ENCODE measurements around the gene CBX1. TPM values are rescaled to one million over a fixed set of nuclear protein-coding genes. Genes with fewer than 3 reads are reported as not detected.

The CBX1 gene
- total and polyA plus RNA-seq, 2 of the 13 experiments (the other 11 are each of a cell fraction or from before 2014, with no cell fraction given): 17.8 to 108 TPM

DNA sequence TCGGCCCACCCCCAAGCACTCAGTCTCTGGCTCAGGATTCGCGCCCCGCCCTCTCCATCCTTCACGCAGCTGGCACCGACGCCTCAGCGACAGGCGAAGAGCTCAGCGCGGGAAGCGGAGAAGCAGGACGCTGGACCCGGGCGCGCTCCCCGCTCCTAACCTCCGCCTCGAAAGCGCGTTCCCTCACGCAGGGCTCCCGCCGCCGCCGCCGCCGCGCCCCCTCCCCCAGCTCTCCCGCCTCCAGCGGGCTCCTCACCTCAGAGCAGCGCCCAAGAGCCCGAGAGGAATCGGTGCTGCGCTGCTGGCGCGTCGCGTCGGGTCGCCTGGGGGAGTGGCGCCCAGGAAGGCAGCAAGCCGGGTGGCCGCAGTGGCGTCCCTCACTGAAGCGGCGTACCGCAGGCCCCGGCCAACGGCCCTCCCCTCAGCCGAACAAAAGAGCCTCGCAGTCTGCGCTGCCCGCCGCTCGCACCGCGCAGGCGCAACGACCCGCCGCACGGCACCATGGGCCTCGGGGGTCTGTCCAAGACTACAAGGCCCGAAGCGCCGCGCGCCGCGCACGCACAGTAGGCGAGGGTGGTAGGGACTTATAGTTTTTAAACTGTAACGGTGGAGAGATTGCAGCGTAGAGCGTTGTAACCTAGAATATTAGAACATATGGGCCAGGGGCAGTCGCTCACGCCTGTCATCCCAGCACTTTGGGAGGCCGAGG lies at the start of gene CBX1 (continued):
- TF ChIP-seq, protein P1, sequence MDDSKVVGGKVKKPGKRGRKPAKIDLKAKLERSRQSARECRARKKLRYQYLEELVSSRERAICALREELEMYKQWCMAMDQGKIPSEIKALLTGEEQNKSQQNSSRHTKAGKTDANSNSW (CRISPR knock-in tag; IDR thresholded peaks at IDR 0.05; ENCODE audit: borderline replicate concordance): no peak; the same call in 1 of the 2 replicates
- no peak; the same call in 1 of the 2 replicates for TF ChIP-seq ZNF737 (CRISPR knock-in tag; IDR thresholded peaks at IDR 0.05; ENCODE audit: borderline replicate concordance)
- peak; percentile 64; the same call in 1 of the 2 replicates for TF ChIP-seq SIX4 (CRISPR knock-in tag; IDR thresholded peaks at IDR 0.05)
- TF ChIP-seq KDM3A (CRISPR knock-in tag; IDR thresholded peaks at IDR 0.05; ENCODE audit: low read depth): peak; percentile 92
- TF ChIP-seq MIXL1 (CRISPR knock-in tag; IDR thresholded peaks at IDR 0.05): peak; percentile 44; the same call in 1 of the 2 replicates
- TF ChIP-seq NAIF1 (CRISPR knock-in tag; IDR thresholded peaks at IDR 0.05; ENCODE audit: borderline replicate concordance): peak; percentile 95; the same call in 1 of the 2 replicates
- TF ChIP-seq ZBTB42 (CRISPR knock-in tag; IDR thresholded peaks at IDR 0.05): peak; percentile 95
- peak; percentile 96 for TF ChIP-seq ZFY (CRISPR knock-in tag; IDR thresholded peaks at IDR 0.05)
- TF ChIP-seq ZBTB21 (CRISPR knock-in tag; IDR thresholded peaks at IDR 0.05): no peak; the same call in 1 of the 2 replicates
- no peak for TF ChIP-seq ZNF367 (CRISPR knock-in tag; IDR thresholded peaks at IDR 0.05; ENCODE audit: borderline replicate concordance)
- TF ChIP-seq ZSCAN9 (CRISPR knock-in tag; IDR thresholded peaks at IDR 0.05; ENCODE audit: borderline replicate concordance): peak; percentile 80
- peak; percentile 36; the same call in 1 of the 2 replicates for TF ChIP-seq ZNF264 (CRISPR knock-in tag; IDR thresholded peaks at IDR 0.05)
- no peak for TF ChIP-seq RORA (CRISPR knock-in tag; IDR thresholded peaks at IDR 0.05)
- TF ChIP-seq, protein P2, sequence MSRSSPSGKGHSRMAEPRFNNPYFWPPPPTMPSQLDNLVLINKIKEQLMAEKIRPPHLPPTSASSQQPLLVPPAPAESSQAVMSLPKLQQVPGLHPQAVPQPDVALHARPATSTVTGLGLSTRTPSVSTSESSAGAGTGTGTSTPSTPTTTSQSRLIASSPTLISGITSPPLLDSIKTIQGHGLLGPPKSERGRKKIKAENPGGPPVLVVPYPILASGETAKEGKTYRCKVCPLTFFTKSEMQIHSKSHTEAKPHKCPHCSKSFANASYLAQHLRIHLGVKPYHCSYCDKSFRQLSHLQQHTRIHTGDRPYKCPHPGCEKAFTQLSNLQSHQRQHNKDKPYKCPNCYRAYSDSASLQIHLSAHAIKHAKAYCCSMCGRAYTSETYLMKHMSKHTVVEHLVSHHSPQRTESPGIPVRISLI (CRISPR knock-in tag; IDR thresholded peaks at IDR 0.05; ENCODE audit: borderline replicate concordance): peak; percentile 30; the same call in 1 of the 2 replicates
- TF ChIP-seq, protein P3, sequence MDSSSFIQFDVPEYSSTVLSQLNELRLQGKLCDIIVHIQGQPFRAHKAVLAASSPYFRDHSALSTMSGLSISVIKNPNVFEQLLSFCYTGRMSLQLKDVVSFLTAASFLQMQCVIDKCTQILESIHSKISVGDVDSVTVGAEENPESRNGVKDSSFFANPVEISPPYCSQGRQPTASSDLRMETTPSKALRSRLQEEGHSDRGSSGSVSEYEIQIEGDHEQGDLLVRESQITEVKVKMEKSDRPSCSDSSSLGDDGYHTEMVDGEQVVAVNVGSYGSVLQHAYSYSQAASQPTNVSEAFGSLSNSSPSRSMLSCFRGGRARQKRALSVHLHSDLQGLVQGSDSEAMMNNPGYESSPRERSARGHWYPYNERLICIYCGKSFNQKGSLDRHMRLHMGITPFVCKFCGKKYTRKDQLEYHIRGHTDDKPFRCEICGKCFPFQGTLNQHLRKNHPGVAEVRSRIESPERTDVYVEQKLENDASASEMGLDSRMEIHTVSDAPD (CRISPR knock-in tag; IDR thresholded peaks at IDR 0.05): 0 out of 2 replicates have a peak, but pooled peaks have one; percentile 33
- no peak for TF ChIP-seq HMG20A (CRISPR knock-in tag; IDR thresholded peaks at IDR 0.05; ENCODE audit: borderline replicate concordance)
- TF ChIP-seq ZNF782 (CRISPR knock-in tag; IDR thresholded peaks at IDR 0.05; ENCODE audit: borderline replicate concordance): peak; percentile 80; the same call in 1 of the 2 replicates
- TF ChIP-seq ZNF33B (CRISPR knock-in tag; IDR thresholded peaks at IDR 0.05): peak; percentile 92
- TF ChIP-seq, protein P4, sequence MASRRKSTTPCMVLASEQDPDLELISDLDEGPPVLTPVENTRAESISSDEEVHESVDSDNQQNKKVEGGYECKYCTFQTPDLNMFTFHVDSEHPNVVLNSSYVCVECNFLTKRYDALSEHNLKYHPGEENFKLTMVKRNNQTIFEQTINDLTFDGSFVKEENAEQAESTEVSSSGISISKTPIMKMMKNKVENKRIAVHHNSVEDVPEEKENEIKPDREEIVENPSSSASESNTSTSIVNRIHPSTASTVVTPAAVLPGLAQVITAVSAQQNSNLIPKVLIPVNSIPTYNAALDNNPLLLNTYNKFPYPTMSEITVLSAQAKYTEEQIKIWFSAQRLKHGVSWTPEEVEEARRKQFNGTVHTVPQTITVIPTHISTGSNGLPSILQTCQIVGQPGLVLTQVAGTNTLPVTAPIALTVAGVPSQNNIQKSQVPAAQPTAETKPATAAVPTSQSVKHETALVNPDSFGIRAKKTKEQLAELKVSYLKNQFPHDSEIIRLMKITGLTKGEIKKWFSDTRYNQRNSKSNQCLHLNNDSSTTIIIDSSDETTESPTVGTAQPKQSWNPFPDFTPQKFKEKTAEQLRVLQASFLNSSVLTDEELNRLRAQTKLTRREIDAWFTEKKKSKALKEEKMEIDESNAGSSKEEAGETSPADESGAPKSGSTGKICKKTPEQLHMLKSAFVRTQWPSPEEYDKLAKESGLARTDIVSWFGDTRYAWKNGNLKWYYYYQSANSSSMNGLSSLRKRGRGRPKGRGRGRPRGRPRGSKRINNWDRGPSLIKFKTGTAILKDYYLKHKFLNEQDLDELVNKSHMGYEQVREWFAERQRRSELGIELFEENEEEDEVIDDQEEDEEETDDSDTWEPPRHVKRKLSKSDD (CRISPR knock-in tag; IDR thresholded peaks at IDR 0.05; ENCODE audit: low read depth): no peak
- TF ChIP-seq ZSCAN22 (CRISPR knock-in tag; IDR thresholded peaks at IDR 0.05): no peak
- TF ChIP-seq, protein P5, sequence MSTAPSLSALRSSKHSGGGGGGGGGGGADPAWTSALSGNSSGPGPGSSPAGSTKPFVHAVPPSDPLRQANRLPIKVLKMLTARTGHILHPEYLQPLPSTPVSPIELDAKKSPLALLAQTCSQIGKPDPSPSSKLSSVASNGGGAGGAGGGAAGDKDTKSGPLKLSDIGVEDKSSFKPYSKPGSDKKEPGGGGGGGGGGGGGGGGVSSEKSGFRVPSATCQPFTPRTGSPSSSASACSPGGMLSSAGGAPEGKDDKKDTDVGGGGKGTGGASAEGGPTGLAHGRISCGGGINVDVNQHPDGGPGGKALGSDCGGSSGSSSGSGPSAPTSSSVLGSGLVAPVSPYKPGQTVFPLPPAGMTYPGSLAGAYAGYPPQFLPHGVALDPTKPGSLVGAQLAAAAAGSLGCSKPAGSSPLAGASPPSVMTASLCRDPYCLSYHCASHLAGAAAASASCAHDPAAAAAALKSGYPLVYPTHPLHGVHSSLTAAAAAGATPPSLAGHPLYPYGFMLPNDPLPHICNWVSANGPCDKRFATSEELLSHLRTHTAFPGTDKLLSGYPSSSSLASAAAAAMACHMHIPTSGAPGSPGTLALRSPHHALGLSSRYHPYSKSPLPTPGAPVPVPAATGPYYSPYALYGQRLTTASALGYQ (CRISPR knock-in tag; IDR thresholded peaks at IDR 0.05): peak; percentile 21; the same call in 1 of the 2 replicates
- no peak for TF ChIP-seq NONO (IDR thresholded peaks at IDR 0.05)
- TF ChIP-seq NONO (CRISPR knock-in tag; conservative IDR thresholded peaks at IDR 0.05): peak; percentile 93
